HUDEP-2 (cell line): ENCODE results near the gene ETS1.
A peak's percentile ranks its signal among the peaks of the same experiment; 100 is the strongest.

Experiments
- DNase-seq, 76 experiments: peaks; one replicate each; lab custom pipeline; 2025; ENCODE audit not compliant: unreplicated experiment in 76 of 76; lab: John Stamatoyannopoulos, UW

ETS1 gene

GRCh38 chr11:128522055-128522942 lies 65.1 kb downstream of the ETS1 start:
- DNase-seq, result peak in 63 of 76 experiments; percentile 2 to 81 (median 49)

- DNase-seq, result peak in 1 of 76 experiments; percentile 10
Observed at GRCh38 chr11:128521682-128522054, 65.7 kb downstream of the ETS1 start.

- no peak for DNase-seq
Observed at GRCh38 chr11:128520888-128521681, 66.3 kb downstream of the ETS1 start.

GRCh38 chr11:128520206-128520887 lies 67.0 kb downstream of the ETS1 start:
- no peak for DNase-seq

- no peak for DNase-seq
Observed at GRCh38 chr11:128519338-128519737, 68.0 kb downstream of the ETS1 start.

- DNase-seq, result no peak
Observed at GRCh38 chr11:128518493-128519207, 68.7 kb downstream of the ETS1 start.

GRCh38 chr11:128517451-128518230 lies 69.7 kb downstream of the ETS1 start:
- no peak for DNase-seq

GRCh38 chr11:128516886-128517285 lies 70.5 kb downstream of the ETS1 start:
- no peak for DNase-seq

GRCh38 chr11:128515826-128516778 lies 71.3 kb downstream of the ETS1 start:
- DNase-seq, result no peak

GRCh38 chr11:128515086-128515485 lies 72.3 kb downstream of the ETS1 start:
- DNase-seq, result peak in 1 of 76 experiments; percentile 0

GRCh38 chr11:128513915-128514681 lies 73.3 kb downstream of the ETS1 start:
- no peak for DNase-seq

- no peak for DNase-seq
Observed at GRCh38 chr11:128512474-128512996, 74.8 kb downstream of the ETS1 start.

- DNase-seq, result no peak
Observed at GRCh38 chr11:128511712-128512111, 75.6 kb downstream of the ETS1 start.

GRCh38 chr11:128509621-128510389 lies 77.6 kb downstream of the ETS1 start:
- DNase-seq, result no peak

- no peak for DNase-seq
Observed at GRCh38 chr11:128508770-128509510, 78.4 kb downstream of the ETS1 start.

- DNase-seq, result no peak
Observed at GRCh38 chr11:128507936-128508335, 79.4 kb downstream of the ETS1 start.
